Measurements from ENCODE around the gene CD28. TPM values are rescaled to one million over a fixed set of nuclear protein-coding genes. Genes with fewer than 3 reads are reported as not detected.

Gene CD28
- total and polyA plus RNA-seq, 7 donors, result 0.01 to 0.71 (median 0.17) TPM

DNA sequence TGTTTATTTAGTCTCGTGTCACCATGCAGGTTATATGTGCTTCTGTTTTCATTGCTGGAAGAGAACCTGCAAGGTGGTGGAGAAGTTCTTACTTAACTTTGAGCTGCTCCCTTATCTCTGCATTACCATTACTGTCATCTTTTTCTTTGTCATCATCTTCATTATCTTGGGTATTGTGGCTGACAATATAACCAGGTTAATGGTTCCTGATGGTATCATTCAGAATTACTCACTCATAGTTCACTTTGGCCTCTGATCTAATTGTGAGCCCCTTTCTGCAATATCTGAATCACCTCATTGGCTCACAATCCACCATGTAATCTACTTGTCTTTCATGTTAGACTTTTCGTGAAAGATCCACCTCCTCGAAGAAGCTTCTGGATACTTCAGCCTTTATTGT lies 5.0 kb downstream of the CD28 start:
- DNase-seq, result no peak
- intact Hi-C loops (cut with DNase I), result no loop called here
- no peak overlapping the region for H3K4me3 ChIP-seq
- no peaks in the 10 kb centered on the region for H3K36me3 ChIP-seq (ENCODE audit: insufficient read depth in 1 of 2, low read depth in 1 of 2)
- H3K9me3 ChIP-seq, result no peaks in the 10 kb centered on the region
- no peak overlapping the region for H3K27ac ChIP-seq
- no peaks in the 10 kb centered on the region for H3K27me3 ChIP-seq (ENCODE audit: insufficient read depth in 3 of 3, low read length in 2 of 3)
- TF ChIP-seq, protein P1, sequence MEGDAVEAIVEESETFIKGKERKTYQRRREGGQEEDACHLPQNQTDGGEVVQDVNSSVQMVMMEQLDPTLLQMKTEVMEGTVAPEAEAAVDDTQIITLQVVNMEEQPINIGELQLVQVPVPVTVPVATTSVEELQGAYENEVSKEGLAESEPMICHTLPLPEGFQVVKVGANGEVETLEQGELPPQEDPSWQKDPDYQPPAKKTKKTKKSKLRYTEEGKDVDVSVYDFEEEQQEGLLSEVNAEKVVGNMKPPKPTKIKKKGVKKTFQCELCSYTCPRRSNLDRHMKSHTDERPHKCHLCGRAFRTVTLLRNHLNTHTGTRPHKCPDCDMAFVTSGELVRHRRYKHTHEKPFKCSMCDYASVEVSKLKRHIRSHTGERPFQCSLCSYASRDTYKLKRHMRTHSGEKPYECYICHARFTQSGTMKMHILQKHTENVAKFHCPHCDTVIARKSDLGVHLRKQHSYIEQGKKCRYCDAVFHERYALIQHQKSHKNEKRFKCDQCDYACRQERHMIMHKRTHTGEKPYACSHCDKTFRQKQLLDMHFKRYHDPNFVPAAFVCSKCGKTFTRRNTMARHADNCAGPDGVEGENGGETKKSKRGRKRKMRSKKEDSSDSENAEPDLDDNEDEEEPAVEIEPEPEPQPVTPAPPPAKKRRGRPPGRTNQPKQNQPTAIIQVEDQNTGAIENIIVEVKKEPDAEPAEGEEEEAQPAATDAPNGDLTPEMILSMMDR (IDR thresholded peaks at IDR 0.05), result no peak
- ATAC-seq, result no peak
- no peaks in the 10 kb centered on the region for H3K4me1 ChIP-seq
- WGBS, 3 donors, result 97 to 100% (median 99%) methylated on average over 3 of the region's 3 CpGs

DNA sequence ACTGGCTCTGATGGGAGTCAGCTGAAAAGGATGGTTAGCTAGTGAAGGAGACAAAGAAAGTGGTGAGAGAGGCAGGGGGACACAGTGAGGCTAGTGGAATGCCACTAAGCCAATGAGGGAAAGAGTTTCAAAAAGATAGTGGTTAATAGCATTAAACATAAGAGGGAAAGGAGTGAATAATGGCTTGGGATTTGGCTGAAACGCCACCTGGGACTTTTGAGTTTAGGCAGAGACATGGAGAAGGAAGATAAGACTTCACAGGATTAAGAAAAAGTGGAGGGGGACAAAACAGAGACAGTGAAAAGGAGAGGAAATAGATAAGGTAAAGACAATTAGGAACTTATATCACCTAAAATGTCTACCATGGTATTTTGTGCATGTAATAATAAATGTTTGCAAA lies 6.9 kb downstream of the CD28 start:
- ATAC-seq (no peak), DNase-seq (no peak)
- WGBS, 3 donors, result 92 to 96% (median 96%) methylated on average over 1 of the region's 1 CpG
- intact Hi-C loops (cut with DNase I), result no loop called here
- TF ChIP-seq, protein P1 (IDR thresholded peaks at IDR 0.05), result no peak
- Histone ChIP-seq H3K4me3 (no peak overlapping the region), H3K9me3 (no peaks in the 10 kb centered on the region), H3K36me3 (ENCODE audit: insufficient read depth in 1 of 2, low read depth in 1 of 2) (no peaks in the 10 kb centered on the region), H3K4me1 (no peaks in the 10 kb centered on the region), H3K27me3 (ENCODE audit: insufficient read depth in 3 of 3, low read length in 2 of 3) (no peaks in the 10 kb centered on the region), H3K27ac (no peak overlapping the region)

DNA sequence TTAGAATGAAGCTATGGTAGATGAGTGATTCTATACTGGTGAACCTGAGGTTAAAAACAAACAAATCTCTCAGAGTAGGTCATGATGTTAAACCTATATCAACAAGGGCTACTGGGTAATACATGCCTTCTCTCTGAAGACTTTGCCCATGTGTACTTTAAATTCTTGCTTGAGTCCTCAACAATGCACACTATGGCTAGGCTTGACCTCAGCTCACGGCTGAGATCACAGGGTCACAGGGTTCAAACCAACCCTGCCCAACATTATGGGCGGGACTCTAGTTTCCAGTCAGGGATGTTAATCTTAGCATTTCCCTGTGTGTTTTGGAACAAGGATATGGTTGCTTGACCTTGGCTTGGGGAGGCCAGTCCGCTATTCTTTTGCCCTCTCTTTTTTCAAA lies 7.7 kb downstream of the CD28 start:
- no peak overlapping the region for H3K4me3 ChIP-seq
- DNase-seq, result no peak
- no peaks in the 10 kb centered on the region for H3K4me1 ChIP-seq
- H3K27me3 ChIP-seq (ENCODE audit: insufficient read depth in 3 of 3, low read length in 2 of 3), result no peaks in the 10 kb centered on the region
- H3K27ac ChIP-seq, result no peak overlapping the region
- H3K36me3 ChIP-seq (ENCODE audit: insufficient read depth in 1 of 2, low read depth in 1 of 2), result no peaks in the 10 kb centered on the region
- 73 to 80% (median 77%) methylated on average over 3 of the region's 3 CpGs for WGBS, 3 donors
- TF ChIP-seq, protein P1 (IDR thresholded peaks at IDR 0.05), result no peak
- no peaks in the 10 kb centered on the region for H3K9me3 ChIP-seq
- no peak for ATAC-seq
- intact Hi-C loops (cut with DNase I), result no loop called here

DNA sequence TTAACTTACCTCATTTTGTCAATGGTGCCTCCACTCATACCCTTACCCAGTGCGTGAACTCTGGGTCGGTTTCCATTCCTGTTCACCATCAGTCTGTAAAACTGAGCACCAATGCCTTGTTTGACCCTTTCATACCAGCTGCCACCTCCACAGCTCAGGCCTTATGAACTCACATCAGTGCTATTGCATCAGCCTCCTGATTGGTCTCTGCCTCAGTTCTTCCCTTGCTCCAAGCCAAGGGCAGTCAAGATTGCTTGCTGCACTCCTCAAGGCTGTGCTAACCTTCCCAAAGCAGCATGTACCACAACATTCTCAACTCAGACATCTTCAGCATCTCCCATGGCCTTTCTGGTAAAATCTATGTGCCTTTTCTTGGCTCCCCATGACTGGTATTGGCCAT lies 9.3 kb downstream of the CD28 start:
- no peak for DNase-seq
- ATAC-seq, result no peak
- TF ChIP-seq, protein P1 (IDR thresholded peaks at IDR 0.05), result no peak

DNA sequence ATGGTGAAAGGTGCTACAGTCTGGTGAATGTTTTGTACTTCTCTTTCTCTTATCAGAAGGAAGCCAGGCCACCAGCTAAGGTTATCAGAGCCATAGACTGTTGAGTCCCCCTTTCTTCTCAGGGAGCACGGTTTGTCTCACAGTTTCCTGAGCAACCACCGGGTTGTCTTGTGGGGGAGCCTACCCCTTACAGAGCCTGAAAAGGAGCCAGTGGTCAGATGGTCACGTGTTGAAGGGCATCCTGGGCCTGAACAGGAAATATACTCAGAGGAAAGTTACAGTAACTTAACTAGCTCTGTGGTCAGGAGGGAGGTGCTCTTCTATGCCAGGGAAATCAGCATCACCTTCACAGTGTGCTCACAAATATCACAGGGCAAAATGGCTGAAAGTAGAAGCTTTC lies 11.6 kb downstream of the CD28 start:
- ATAC-seq (no peak), DNase-seq (no peak)
- TF ChIP-seq, protein P1 (IDR thresholded peaks at IDR 0.05), result no peak
- Histone ChIP-seq H3K9me3 (no peaks in the 10 kb centered on the region), H3K4me1 (peaks cover 10% of the 10 kb centered on the region), H3K4me3 (no peak overlapping the region), H3K36me3 (ENCODE audit: insufficient read depth in 1 of 2, low read depth in 1 of 2) (no peaks in the 10 kb centered on the region), H3K27ac (no peak overlapping the region), H3K27me3 (ENCODE audit: insufficient read depth in 3 of 3, low read length in 2 of 3) (no peaks in the 10 kb centered on the region)
- intact Hi-C loops (cut with DNase I), result no loop called here
- 63 to 74% (median 69%) methylated on average over 3 of the region's 3 CpGs for WGBS, 3 donors

More for the DNA sequence above, 9.3 kb downstream of the CD28 start:
- no peaks in the 10 kb centered on the region for H3K27me3 ChIP-seq (ENCODE audit: insufficient read depth in 3 of 3, low read length in 2 of 3)
- H3K4me3 ChIP-seq, result no peak overlapping the region
- H3K4me1 ChIP-seq, result no peaks in the 10 kb centered on the region
- 96 to 98% (median 96%) methylated on average over 2 of the region's 2 CpGs for WGBS, 3 donors
- H3K36me3 ChIP-seq (ENCODE audit: insufficient read depth in 1 of 2, low read depth in 1 of 2), result no peaks in the 10 kb centered on the region
- no peaks in the 10 kb centered on the region for H3K9me3 ChIP-seq
- no peak overlapping the region for H3K27ac ChIP-seq
- intact Hi-C loops (cut with DNase I), result no loop called here

Data from psoas muscle (tissue), 8 donors.